Left colon (tissue), 2 donors: ENCODE results near the gene GLB1L3. TPM values are rescaled to one million over a fixed set of nuclear protein-coding genes. Genes with fewer than 3 reads are reported as not detected.
A peak's percentile ranks its signal among the peaks of the same experiment; 100 is the strongest.
"Not testable (repeated sequence)": the region's sequence is repeated elsewhere in the genome, so short reads cannot be mapped to it uniquely, and the experiment has no call there.

ENCODE experiments used
- ATAC-seq: fragments of 200-7000 bp; cut with Tn5 transposase; one replicate; pipeline ENCODE4 v1.9.1; 2020; ENCODE audit warnings: mild to moderate bottlenecking, moderate library complexity
- DNase-seq, 2 donors: peaks; one replicate each; pipeline ENCODE4 v3.0.0-alpha.2; 2020
- intact Hi-C, 2 donors: fragments of 100-400 bp; cut with DNase I in 1 of 2; cut with micrococcal nuclease in 1 of 2; formaldehyde crosslinking; loops; one replicate each; pipeline versions ENCODE4 v1.11.2 to v1.14.0; 2022; cut with DNase I, micrococcal nuclease
- total RNA-seq, 2 donors: library from RNA; stranded (reverse); fragmentation: NEBNext Ultra II Directional; extraction: Animal tissue kit (Norgen Biotek cat#: 25700); gene quantifications; one replicate each; pipeline ENCODE4 v1.2.1, GENCODE V29; 2021
- donor health status: DM: no; HTN: no; CAD: no.
- donor health status: DM: yes; HTN: yes; CAD: no.

Gene GLB1L3
- total RNA-seq, 2 donors from 2014 or later = not detected

DNA sequence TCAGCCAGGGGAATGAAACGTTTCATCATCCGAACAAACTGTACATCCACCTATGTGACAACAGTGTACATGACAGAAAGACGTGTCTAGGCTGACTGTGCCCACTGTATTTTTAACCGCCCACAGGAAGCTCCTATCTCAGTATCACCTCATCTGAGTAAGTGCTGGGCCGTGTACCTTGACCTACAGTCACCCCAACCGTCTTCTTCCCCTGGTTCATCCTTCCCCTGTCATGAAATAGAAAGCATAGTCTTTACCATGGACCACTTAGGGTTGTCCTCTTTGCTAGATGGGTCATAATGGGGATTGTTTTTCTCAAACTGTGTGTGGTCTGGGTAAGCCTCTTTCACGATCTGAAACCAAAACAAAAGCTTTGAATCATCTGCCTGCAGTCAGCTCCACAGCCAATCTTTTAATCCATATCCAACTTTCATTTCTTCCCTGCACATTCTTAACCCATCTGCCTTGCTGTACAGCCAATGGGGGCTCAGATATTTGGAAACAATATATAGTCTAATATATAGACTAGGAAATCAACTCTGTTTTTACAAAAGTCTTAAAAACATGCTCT, 27.2 kb upstream of the GLB1L3 start:
- intact Hi-C loops = no loop called here

DNA sequence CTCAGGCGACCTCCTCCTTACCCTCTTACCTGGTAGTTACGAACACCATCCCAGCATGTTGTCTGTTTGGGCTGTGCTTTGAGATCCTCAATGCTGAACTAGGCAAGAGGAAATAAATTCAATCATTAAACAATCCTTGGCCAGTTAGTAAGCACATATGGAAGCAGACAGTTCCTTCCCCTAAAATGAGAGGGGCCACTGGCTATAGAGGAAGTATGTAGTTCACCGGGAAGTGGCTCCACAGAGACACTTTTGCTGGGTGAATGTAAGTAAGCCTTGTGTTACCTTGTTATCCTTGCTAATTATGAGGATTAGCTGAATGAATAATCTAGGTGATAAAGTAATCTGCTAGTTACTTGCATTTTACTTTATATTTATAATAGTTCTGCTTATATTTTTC, 25.9 kb upstream of the GLB1L3 start:
- DNase-seq = no peak
- ATAC-seq = no peak
- intact Hi-C loops = no loop called here

More for the DNA sequence above, 27.2 kb upstream of the GLB1L3 start:
- DNase-seq = no peak
- no peak for ATAC-seq

DNA sequence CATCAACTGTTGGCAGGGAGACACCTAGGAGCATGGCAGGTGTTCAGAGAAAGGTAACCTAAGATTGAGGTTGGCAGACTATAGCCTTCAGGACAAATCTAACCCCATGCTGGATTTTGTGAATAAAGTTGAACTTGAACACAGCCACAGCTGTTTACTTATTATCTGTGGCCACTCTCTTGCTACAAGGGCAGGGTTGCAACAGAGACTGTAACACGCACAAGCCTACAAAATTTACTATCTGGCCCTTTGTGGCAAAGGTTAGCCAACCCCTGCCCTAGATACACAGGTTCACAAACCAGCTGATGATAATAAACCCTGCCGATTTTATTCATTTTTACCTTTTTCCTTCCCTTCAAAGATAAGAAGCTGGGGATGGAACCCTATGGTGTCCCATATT, 25.5 kb upstream of the GLB1L3 start:
- intact Hi-C loops = no loop called here
- ATAC-seq = no peak

DNA sequence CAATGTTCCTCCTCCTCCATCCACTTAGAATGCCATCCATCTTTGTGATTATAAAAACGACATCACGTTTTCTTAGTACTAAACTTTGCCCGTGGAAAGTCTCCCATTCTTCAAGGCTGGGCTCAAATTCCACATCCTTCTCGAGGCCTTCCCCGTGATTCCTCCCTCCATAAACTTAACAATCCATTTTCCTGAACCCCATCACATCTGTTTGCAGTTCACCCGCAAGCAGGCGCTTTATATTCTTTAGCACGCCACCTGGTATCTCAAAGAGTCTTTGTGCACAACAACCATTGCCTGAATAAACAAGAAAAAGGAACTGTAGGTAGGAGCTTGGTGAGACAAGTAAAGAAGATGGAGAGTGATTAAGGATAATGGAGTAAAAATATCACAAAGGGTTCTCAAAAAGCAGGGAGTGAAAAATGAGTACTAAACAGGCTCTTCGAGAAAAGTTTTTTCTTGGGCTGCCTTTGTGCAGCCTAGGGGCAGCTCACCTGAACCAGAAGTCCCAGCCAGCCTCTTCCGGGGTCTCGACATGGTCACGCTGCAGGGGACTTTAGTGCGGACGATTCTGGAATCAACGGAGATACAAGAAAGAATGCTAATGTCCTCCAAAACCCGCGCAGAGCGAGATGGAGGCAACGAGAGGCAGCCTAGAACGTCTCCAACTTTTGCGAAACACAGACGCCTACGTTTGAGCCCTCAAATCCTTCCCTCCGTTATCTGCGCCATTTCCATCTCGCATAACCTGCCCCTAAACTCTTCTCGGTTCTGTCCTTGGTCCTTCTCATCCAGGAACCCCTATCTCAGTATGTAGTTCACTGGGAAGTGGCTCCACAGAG, 23.6 kb upstream of the GLB1L3 start:
- peak; percentile 26 for ATAC-seq
- peak in 1 of 2 donors; percentile 41 for DNase-seq
- intact Hi-C loops = no loop called here

More for the DNA sequence above, 25.5 kb upstream of the GLB1L3 start:
- DNase-seq = no peak

DNA sequence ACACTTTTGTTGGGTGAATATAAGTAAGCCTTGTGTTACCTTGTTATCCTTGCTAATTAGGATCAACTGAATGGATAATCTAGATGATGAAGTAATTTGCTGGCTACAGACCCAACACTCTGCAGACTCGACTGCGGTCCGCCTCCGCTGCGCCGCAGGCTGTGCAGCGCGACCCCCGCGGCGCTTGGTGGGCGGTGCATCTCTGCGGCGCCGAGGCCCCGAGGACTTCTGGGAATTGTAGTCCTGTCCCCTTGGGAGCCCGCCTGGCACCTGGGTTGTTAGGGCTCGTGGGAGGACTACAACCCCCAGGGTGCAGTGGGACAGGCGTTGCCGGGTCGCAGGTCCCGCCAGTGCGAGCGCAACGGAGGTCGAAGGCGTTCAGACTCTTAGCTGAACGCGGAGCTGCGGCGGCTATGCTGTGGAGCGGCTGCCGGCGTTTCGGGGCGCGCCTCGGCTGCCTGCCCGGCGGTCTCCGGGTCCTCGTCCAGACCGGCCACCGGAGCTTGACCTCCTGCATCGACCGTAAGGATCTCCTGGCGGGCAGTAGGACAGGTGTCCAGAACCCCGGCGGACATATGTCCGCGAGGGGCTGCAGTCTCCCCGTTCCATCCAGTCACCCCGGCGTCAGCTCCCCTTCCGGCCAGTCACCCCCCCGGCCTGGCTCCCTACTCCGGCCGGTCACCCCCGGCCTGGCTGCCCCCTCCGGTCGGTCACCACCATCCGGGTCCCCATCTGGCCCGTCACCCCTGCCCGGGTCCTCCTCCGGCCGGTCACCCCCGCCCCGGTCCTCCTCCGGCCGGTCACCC, 22.8 kb upstream of the GLB1L3 start, which contains the start of the genes ACAD8 and THYN1:
ACAD8 (plus strand) TSS at position 381 of the 806 bp plus-strand sequence; CDS start at position 414, 33 bp downstream.
THYN1 (minus strand) TSS at position 165 of the 806 bp plus-strand sequence. CDS start 470 bp downstream, outside the sequence.
- peak; percentile 96 to 97 for DNase-seq
- peak; percentile 99 for ATAC-seq
- intact Hi-C loops = no loop called here

DNA sequence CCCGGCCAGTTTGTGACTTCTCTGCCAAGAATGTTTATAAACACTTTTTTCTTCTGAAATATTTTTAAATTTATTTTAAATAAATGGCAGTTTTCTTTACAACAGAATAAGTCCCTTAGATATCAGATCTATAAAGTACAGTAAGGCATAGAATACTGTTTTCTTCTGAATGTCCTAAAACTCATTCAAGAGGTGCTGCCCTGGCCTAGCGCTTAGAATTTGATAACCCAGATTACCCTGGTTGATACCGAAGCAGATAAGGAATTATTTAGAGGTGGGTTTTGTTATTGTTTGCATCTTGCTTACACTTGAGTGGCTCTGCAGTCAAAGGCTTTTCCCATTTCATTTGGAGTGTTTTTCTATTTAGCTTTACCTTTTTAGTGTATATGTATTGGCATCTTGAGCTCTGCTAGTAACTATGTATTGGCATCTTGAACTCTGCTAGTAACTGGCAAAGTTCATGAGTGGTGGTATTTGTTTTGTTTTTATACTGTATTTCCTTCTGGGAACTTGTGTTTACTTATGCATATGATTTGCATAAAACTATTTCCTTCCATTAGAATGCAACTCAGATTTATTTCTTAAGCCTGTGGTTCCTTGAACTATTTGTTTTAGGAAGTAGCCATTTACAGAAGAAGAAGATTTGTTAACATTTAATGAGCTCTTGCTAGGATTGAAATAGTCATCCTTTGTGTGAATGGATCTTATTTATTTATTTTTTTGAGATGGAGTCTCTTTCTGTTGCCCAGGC, 21.6 kb upstream of the GLB1L3 start:
- DNase-seq (no peak), ATAC-seq (no peak)
- intact Hi-C loops = no loop called here

DNA sequence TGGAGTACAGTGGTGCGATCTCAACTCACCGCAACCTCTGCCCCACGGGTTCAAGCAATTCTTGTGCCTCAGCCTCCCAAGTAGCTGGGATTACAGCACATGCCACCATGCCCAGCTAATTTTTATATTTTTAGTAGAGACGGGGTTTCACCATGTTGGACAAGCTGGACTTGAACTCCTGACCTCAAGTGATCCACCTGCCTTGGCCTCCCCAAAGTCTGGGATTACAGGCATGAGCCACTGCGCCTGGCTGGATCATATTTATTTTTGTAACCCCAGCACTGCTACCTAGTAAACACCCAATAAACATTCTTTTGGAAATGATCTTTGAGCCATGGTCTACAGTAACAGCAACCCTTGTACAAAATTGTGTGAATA, 21.0 kb upstream of the GLB1L3 start:
- intact Hi-C loops, DNase-seq: not testable (repeated sequence)

DNA sequence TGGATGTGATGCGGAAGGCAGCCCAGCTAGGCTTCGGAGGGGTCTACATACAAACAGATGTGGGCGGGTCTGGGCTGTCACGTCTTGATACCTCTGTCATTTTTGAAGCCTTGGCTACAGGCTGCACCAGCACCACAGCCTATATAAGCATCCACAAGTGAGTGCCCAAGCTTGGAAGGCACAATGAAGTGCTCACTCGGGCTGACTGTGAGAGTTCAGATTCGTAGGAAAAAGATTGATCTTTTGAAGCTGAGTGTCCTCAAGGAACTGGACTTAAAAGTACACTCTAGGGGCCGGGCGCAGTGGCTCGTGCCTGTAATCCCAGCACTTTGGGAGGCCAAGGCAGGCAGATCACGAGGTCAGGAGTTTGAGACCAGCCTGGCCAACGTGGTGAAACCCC, 19.1 kb upstream of the GLB1L3 start:
- no peak for ATAC-seq
- no peak for DNase-seq
- intact Hi-C loops = no loop called here

More for the DNA sequence above, 21.0 kb upstream of the GLB1L3 start:
- not testable (repeated sequence) for ATAC-seq

DNA sequence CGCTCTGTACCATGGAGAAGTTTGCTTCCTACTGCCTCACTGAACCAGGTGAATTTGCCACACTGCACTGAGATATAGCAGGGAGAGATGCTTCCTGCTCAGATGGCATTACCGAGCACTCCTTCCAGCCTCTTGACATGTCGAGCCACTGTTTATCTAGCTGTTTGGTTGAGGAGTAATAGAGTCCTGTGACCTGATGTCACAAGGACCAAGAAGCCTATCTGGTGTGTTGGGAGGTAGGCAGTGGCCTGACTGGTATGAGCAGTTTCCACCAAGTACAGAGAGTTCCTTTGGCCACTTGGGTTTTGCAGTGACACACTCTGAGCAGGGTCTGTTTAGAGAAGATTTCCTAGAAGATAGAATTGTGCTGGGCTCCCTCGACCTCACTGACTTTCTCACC, 17.6 kb upstream of the GLB1L3 start:
- intact Hi-C loops = no loop called here

DNA sequence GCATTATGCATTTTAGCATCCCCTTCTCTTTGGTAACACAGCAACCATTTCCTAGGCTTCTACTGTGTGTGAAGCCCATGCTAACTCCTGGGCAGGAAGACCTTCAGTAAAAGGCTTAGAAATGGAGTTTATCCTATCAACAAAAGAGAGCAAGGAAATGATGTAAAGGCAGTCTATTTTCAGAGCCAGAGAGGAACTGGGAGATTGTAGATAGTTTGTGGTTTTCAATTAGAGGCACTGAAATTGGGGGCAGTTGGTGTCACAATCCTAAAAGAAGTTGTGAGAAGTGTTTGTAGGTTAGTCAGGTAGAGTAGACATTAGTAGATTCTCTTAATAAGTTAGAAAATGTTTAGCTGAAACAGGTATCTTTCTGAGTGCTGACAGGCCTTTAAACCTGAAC, 15.7 kb upstream of the GLB1L3 start:
- intact Hi-C loops = no loop called here
- no peak for ATAC-seq
- no peak for DNase-seq

More for the DNA sequence above, 17.6 kb upstream of the GLB1L3 start:
- DNase-seq = no peak
- no peak for ATAC-seq

DNA sequence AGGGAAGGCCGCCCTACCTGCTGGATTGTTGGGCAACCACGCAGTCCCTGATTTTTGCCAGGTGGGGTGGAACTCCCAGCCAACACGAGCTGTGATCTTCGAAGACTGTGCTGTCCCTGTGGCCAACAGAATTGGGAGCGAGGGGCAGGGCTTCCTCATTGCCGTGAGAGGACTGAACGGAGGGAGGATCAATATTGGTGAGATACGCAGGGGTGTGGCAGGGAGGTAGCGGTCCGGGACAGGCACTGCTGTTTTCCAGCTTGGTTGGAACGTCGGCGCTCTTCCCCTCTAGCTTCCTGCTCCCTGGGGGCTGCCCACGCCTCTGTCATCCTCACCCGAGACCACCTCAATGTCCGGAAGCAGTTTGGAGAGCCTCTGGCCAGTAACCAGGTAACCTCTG, 15.2 kb upstream of the GLB1L3 start:
- DNase-seq (no peak), ATAC-seq (no peak)

DNA sequence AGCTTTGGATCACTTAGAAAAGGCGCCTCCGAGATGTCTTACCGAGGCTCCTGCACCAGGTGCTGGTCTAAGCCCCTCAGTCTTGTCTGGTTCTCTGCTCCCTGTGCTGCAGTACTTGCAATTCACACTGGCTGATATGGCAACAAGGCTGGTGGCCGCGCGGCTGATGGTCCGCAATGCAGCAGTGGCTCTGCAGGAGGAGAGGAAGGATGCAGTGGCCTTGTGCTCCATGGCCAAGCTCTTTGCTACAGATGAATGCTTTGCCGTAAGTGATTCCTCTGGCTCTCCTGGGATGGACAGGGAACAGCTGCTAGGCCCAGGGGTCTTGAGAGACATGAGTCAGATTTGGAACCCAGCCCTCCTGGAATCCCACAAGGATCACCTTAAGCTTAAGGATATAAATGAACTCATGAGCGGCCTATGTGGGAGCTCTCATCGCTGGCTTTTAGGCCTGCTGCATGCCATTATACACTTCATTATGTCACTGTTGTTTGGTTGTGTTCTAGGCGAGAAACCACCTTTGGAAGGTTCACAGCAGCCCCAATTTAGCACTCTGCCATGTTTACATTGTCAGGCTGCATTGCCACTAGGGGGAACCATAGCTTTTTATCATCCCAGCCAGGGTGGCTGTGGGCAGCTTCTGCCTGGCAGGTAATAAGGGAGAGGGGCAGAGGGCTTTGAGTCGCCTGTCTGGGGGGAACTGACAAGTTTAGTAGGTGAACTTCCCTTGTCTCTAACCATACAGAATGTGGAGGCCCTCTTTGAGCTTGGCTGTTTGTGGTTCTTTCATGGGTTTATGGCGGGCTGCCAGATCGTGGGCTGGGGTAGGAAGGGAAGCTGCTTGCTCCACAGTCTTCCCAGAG, 14.3 kb upstream of the GLB1L3 start:
- DNase-seq (peak in 1 of 2 donors; percentile 20), ATAC-seq (peak; percentile 67)
- intact Hi-C loops = no loop called here

More for the DNA sequence above, 15.2 kb upstream of the GLB1L3 start:
- intact Hi-C loops = no loop called here

DNA sequence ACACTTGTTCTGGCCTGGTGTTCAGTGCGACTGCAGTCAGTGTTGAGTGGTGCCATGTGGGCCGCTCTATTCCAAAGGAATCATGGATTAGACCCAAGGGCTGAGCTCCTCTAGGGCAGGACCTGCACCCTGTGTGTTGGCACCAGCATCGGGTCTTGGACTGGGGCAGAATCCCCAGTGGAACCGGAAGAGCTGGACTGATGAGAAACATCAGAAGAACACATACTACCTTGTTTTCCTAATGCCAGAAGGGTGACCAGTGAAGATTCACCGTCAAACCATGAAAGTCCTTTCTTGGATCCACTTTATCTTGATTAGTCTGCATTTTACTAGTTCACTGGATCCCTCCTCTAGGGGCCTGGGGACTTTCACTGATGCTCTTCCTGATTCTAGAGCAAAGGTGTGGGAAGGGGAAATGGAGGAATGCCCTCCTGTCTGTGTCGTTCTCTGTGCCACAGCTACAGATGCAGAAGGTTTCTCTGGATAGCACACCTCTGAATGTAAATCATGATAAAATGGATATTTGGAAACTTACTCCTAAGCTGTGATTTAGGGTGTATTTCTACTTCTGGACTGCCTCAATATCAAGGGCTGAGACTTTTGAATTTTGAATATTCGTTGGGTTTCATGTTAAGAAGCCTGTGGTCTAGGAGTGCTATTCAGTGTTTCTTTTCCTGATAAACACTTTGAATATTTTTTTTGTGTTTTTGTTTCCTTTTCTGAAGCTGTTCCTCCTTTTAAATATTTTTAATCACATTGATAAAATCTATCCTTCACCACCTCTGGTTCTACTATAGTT, 11.0 kb upstream of the GLB1L3 start:
- no peak for DNase-seq
- intact Hi-C loops = no loop called here
- ATAC-seq = no peak

DNA sequence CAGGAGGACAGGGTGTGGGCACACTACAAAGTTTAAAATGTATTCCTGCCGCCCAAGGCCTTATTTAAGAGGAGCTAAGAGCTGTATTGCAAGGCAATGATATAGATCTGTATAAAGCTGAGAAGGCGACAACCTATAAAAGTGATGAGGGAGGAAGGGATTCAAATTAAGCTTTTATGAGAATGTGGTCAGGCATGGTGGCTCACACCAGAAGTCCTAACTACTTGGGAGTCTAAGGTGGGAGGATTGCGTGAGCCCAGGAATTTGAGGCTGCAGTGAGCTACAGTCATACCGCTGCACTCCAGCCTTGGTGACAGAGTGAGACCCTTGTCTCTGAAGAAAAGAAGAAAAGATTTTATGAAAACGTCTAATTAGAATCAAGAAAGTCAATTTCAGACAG, 9.7 kb upstream of the GLB1L3 start:
- DNase-seq = no peak
- ATAC-seq = peak; percentile 14
- intact Hi-C loops = no loop called here

DNA sequence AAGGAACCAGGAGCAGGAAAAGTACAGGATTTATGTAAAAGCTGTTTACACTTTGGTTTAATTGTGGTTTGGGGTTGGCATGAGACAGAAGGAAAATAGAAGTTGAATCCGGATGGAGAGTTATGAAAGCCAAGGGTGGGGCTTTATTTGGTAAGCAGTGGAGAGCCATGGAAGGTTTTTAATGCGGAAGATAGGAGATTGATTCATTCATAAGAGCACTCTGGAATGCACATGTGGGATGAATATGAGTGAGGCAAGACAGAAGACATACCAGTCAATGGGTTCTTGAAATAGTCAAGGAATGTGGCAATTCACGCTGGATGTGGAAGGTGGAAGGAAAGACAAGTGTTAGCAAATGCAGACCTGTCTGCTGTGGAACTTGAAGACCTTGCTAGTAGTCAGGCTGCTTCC, 9.3 kb upstream of the GLB1L3 start:
- DNase-seq (no peak), ATAC-seq (peak; percentile 70)
- intact Hi-C loops = no loop called here

DNA sequence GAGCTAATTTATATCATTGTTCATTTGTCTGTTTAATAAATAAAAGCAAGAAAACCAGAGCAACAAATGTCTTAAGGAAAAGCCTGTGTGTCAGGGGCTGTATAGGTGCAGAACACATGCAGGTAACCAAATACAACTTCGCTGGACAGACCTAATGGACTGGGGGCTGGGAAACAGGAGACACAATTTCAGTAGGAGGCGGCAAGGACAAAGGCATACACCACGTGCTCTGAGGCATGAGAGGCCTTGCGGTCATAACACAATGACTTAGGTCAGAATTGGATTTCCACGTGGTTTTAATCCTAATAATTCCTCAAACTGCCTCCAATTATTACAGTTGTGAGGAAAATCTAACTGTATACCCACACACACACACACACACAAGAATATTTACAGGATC, 8.7 kb upstream of the GLB1L3 start:
- DNase-seq (no peak), ATAC-seq (no peak)
- intact Hi-C loops = no loop called here

DNA sequence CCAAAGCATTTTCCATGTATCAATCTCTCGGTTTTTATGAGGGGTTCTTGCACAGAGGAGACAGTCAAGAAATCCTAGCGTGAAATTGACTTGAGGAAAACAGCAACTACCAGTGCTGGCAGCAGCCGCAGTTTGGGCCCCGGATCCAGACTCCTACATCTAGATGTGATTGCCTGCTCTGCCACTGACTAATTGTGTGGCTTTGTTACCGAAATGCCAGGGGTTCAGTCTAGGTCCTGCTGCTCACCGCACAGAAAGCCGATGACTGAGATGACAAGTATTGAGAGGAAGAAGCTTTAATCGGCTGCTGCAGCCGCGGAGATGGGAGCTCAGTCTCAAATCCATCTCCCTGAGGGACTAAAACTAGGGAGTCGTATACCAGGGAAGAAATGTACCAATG, 8.2 kb upstream of the GLB1L3 start:
- ATAC-seq (no peak), DNase-seq (no peak)

More for the DNA sequence above, 8.2 kb upstream of the GLB1L3 start:
- intact Hi-C loops = no loop called here
